MM.1S (cell line): ENCODE data around the gene OR2AJ1.
"Not testable (repeated sequence)": the region's sequence is repeated elsewhere in the genome, so short reads cannot be mapped to it uniquely, and the experiment has no call there.

ENCODE experiments used
- DNase-seq: peaks from one replicate; pipeline ENCODE4 v3.0.0-alpha.2; 2015
- H2AFZ ChIP-seq: fragments of 300-600 bp; sonication (generic); 2 replicates; pipeline ENCODE4 v1.6.0; 2016; ENCODE audit warnings: antibody characterized with exemption, low read length
- H3F3A ChIP-seq: fragments of 300-600 bp; sonication (generic); 2 replicates; pipeline ENCODE4 v1.6.1; 2016; ENCODE audit warnings: mild to moderate bottlenecking, antibody characterized with exemption, low read length, moderate library complexity, mixed read lengths; ENCODE audit not compliant: insufficient read depth
- H3K27ac ChIP-seq: fragments of 300-600 bp; sonication (generic); 2 replicates; pipeline ENCODE4 v1.5.1; 2016; ENCODE audit warnings: mild to moderate bottlenecking, low read length
- H3K27me3 ChIP-seq: fragments of 300-600 bp; sonication (generic); replicated peaks from 2 replicates; pipeline ENCODE4 v1.6.0; 2016; ENCODE audit warnings: low read length; ENCODE audit not compliant: insufficient read depth
- H3K36me3 ChIP-seq: fragments of 300-600 bp; sonication (generic); replicated peaks from 2 replicates; pipeline ENCODE4 v1.6.1; 2016; ENCODE audit warnings: mild to moderate bottlenecking, low read length, mixed read lengths; ENCODE audit not compliant: insufficient read depth
- H3K4me1 ChIP-seq: fragments of 300-600 bp; sonication (generic); 2 replicates; pipeline ENCODE4 v1.6.1; 2016; ENCODE audit warnings: low read length, mixed read lengths
- H3K4me2 ChIP-seq: fragments of 300-600 bp; sonication (generic); 2 replicates; pipeline ENCODE4 v1.6.0; 2016; ENCODE audit warnings: low read depth, low read length
- H3K4me3 ChIP-seq: fragments of 300-600 bp; sonication (generic); 2 replicates; pipeline ENCODE4 v1.5.1; 2016; ENCODE audit warnings: low read length, mixed read lengths
- H3K79me2 ChIP-seq: fragments of 300-600 bp; sonication (generic); 2 replicates; pipeline ENCODE4 v1.6.1; 2016; ENCODE audit warnings: mixed run types, low read length, mixed read lengths
- H3K9ac ChIP-seq: fragments of 300-600 bp; sonication (generic); 2 replicates; pipeline ENCODE4 v1.6.1; 2016; ENCODE audit warnings: low read length, mixed read lengths
- H3K9me2 ChIP-seq: fragments of 300-600 bp; sonication (generic); replicated peaks from 2 replicates; pipeline ENCODE4 v1.6.1; 2016; ENCODE audit warnings: mild to moderate bottlenecking, low read length, mixed read lengths; ENCODE audit not compliant: insufficient read depth
- H3K9me3 ChIP-seq: fragments of 300-600 bp; sonication (generic); replicated peaks from 2 replicates; pipeline ENCODE4 v1.6.1; 2016; ENCODE audit warnings: mild to moderate bottlenecking, low read length, mixed read lengths; ENCODE audit not compliant: insufficient read depth
- H4K20me1 ChIP-seq: fragments of 300-600 bp; sonication (generic); 2 replicates; pipeline ENCODE4 v1.6.1; 2016; ENCODE audit warnings: mild to moderate bottlenecking, low read length, moderate library complexity, mixed read lengths; ENCODE audit not compliant: insufficient read depth
- EZH2 ChIP-seq: fragments of 300-600 bp; sonication (generic); optimal IDR thresholded peaks from 2 replicates; pipeline ENCODE3; 2017; ENCODE audit warnings: low read depth, mild to moderate bottlenecking, antibody characterized with exemption, low read length, mixed read lengths
- EZH2phosphoT487 ChIP-seq: fragments of 300-600 bp; sonication (generic); IDR thresholded peaks from 2 replicates; pipeline ENCODE4 v1.6.1; 2018; ENCODE audit warnings: antibody characterized with exemption, low read length
- TF ChIP-seq, protein P1 (sequence below): fragments of 300-600 bp; sonication (generic); IDR thresholded peaks from 2 replicates; pipeline ENCODE4 v1.5.1; 2016; ENCODE audit warnings: antibody characterized with exemption, low read length, mixed read lengths

OR2AJ1 gene

DNA sequence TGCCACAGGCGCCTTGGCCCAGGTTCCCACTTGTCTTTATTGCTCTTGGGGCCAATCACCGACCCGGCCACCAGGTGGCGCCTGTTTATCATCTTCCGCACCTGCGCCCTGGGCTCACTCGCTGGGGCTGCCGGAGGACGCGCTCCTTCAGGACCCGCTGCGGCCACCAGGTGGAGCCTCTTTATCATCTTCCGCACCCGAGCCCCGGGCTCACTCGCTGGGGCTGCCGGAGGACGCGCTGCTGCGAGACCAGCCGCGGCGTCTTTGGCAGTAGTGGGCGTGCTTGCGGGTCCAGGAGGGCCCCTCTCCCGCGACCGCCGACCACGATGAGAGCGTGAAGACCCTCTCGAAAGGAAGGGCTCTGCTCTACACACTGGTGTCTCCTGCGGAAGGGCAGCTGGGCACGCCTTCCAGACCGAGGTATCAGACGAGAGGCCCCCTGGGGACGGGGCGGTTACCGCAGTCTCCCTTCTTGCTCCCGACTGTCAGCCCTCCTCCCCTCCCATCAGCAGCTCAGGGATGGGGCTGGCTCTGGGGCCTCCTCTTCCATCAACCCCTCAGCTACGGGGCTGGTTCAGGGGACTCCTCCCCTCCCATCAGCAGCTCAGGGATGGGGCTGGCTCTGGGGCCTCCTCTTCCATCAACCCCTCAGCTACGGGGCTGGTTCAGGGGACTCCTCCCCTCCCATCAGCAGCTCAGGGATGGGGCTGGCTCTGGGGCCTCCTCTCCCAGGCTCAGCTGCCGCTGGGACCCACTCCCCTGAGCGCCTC lies 12.5 kb downstream of the OR2AJ1 start:
- TF ChIP-seq, protein P1, sequence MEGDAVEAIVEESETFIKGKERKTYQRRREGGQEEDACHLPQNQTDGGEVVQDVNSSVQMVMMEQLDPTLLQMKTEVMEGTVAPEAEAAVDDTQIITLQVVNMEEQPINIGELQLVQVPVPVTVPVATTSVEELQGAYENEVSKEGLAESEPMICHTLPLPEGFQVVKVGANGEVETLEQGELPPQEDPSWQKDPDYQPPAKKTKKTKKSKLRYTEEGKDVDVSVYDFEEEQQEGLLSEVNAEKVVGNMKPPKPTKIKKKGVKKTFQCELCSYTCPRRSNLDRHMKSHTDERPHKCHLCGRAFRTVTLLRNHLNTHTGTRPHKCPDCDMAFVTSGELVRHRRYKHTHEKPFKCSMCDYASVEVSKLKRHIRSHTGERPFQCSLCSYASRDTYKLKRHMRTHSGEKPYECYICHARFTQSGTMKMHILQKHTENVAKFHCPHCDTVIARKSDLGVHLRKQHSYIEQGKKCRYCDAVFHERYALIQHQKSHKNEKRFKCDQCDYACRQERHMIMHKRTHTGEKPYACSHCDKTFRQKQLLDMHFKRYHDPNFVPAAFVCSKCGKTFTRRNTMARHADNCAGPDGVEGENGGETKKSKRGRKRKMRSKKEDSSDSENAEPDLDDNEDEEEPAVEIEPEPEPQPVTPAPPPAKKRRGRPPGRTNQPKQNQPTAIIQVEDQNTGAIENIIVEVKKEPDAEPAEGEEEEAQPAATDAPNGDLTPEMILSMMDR = peak; percentile 85
- not testable (repeated sequence) for H3K27me3 ChIP-seq, H2AFZ ChIP-seq, H3K9me2 ChIP-seq, H3K4me1 ChIP-seq, H3F3A ChIP-seq, H3K9me3 ChIP-seq, H3K79me2 ChIP-seq, H4K20me1 ChIP-seq, H3K36me3 ChIP-seq, H3K27ac ChIP-seq
- peak; percentile 83 for DNase-seq
- H3K9ac ChIP-seq = peak overlapping the region; percentile 24; the same call in 1 of the 2 replicates
- H3K4me2 ChIP-seq = peak overlapping the region; percentile 35; the same call in 1 of the 2 replicates
- peak overlapping the region; percentile 60 for H3K4me3 ChIP-seq

GRCh38 chr1:247942624-247943023 lies 17.9 kb downstream of the OR2AJ1 start:
- Histone ChIP-seq H3K4me2 (no peak overlapping the region), H3K4me3 (no peak overlapping the region), H4K20me1 (no peaks in the 10 kb centered on the region), H3K9me3 (no peaks in the 10 kb centered on the region), H3K36me3 (no peaks in the 10 kb centered on the region), H3K27me3 (no peaks in the 10 kb centered on the region), H3K27ac (no peak overlapping the region), H3K4me1 (no peaks in the 10 kb centered on the region), H3K9ac (no peak overlapping the region), H3F3A (no peaks in the 10 kb centered on the region), H3K79me2 (no peaks in the 10 kb centered on the region), H3K9me2 (no peaks in the 10 kb centered on the region), H2AFZ (no peak overlapping the region)
- TF ChIP-seq EZH2phosphoT487 (no peak), EZH2 (no peak)
- TF ChIP-seq, protein P1 = no peak
- no peak for DNase-seq

DNA sequence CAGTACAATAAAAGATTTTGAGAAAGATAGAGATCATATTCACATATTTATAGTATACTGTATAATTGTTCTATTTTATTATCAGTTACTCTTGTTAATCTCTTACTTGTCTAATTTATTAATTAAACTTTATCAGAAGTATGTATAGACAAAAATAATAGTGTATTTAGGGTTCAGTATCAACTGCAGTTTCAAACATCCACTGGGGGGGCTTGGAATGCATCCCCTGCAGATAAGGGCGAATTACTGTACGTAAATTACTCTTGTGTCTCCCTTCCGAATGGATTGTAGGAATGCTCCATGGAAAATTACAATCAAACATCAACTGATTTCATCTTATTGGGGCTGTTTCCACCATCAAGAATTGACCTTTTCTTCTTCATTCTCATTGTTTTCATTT lies 23.9 kb downstream of the OR2AJ1 start, which contains the start of gene OR2L8:
TSS of gene OR2L8 (plus strand) at position 301 of the 400 bp plus-strand sequence. CDS start at position 301, 0 bp downstream.
- TF ChIP-seq, protein P1 = no peak
- TF ChIP-seq EZH2phosphoT487 (no peak), EZH2 (no peak)
- DNase-seq = no peak
- H3K4me2 ChIP-seq = no peak within 1 kb of the TSS
- no peaks in the 10 kb centered on the region for H3K79me2 ChIP-seq
- no peaks in the 10 kb centered on the region for H3F3A ChIP-seq
- no peak within 1 kb of the TSS for H3K9ac ChIP-seq
- no peaks in the 10 kb centered on the region for H3K4me1 ChIP-seq
- no peaks in the 10 kb centered on the region for H4K20me1 ChIP-seq
- H3K27me3 ChIP-seq = no peaks in the 10 kb centered on the region
- no peaks in the 10 kb centered on the region for H3K9me2 ChIP-seq
- no peak within 1 kb of the TSS for H3K27ac ChIP-seq
- no peaks in the 10 kb centered on the region for H3K9me3 ChIP-seq
- H2AFZ ChIP-seq = no peak within 1 kb of the TSS
- no peak within 1 kb of the TSS for H3K4me3 ChIP-seq
- H3K36me3 ChIP-seq = no peaks in the 10 kb centered on the region
